ENCODE measurements around the gene CIZ1.

GRCh38 chr9:128182893-128183588 is 8.3 kb downstream of the CIZ1 start:
- TF ChIP-seq ATF4 (CRISPR knock-in tag; IDR thresholded peaks at IDR 0.05) (no peak), GTF3A (CRISPR knock-in tag; conservative IDR thresholded peaks at IDR 0.05) (no peak), POLR2AphosphoS5 (IDR thresholded peaks at IDR 0.05; ENCODE audit: low read depth, low read length) (no peak), EZH2 (conservative IDR thresholded peaks at IDR 0.05; ENCODE audit: low read depth, low read length) (no peak), MAFK (conservative IDR thresholded peaks at IDR 0.05 in 1 of 2, IDR thresholded peaks at IDR 0.05 in 1 of 2; ENCODE audit: low read length in 2 of 2) (no peak), ELF1 (CRISPR knock-in tag; IDR thresholded peaks at IDR 0.05) (no peak), GRHL1 (CRISPR knock-in tag; conservative IDR thresholded peaks at IDR 0.05) (no peak)

All from HepG2 (cell line).